Mucosa of gallbladder (tissue), 1 donor: Measurements from ENCODE around the gene EXD3. TPM values are rescaled to one million over a fixed set of nuclear protein-coding genes. Genes with fewer than 3 reads are reported as not detected.
"Not testable (repeated sequence)": the region's sequence is repeated elsewhere in the genome, so short reads cannot be mapped to it uniquely, and the experiment has no call there.

Experiments
- DNase-seq: peaks from one replicate; pipeline ENCODE4 v3.0.0-alpha.2; 2020; ENCODE audit warnings: low spot score
- total RNA-seq: library from RNA; stranded (reverse); gene quantifications from one replicate; pipeline ENCODE4 v1.2.1, GENCODE V29; 2021
- donor health status: DM: no; HTN: no; CAD: no.

EXD3 gene
- total RNA-seq, 1 donor from 2014 or later, result 47.6 TPM

DNA sequence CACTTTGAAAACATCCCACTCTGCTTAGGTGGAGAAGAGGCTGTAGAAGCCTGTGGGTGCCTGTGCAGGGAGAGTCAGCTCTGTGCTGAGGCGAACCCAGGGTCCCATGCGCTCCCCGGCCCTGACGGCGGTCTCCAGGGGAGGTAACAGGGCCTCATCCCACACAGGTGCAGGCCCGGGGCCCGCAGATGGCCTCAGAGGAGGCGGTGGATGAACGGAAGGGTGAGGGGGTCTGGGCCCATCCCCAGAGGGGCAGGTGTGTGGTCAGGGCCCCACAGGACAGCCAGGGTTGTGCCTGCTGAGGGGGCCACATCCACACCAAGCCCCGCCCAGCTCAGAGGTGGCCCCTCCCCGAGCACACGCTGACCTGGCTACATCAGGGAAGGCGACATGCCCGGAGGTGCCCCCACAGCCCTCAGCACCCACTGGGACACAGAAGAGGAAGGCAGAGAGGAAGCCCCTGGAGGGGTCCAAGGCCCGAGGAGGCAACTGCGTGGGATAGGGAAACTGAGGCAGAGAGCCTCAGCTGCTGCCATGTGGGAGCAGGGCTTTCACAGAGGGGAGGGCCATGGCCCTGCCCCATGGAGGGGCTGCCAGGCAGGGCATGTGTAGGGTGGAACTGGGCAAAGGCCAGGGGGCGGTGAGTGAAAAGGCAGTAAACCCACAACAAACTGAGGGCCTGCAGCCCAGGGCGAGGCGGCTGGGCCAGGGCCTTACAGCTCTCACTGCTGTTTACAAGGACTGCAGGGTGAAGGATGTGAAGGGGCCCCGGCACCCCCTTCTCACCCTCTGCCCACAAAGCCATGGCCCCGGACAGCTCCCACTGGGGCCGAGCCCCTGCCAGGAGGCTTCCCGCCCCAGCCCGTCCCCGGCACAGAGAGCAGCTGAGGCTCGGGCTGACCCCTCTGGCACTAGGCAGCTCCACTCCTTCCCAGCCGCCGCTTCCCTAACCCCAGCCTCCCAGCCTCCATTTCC, 29.5 kb downstream of the EXD3 start:
- no peak for DNase-seq

DNA sequence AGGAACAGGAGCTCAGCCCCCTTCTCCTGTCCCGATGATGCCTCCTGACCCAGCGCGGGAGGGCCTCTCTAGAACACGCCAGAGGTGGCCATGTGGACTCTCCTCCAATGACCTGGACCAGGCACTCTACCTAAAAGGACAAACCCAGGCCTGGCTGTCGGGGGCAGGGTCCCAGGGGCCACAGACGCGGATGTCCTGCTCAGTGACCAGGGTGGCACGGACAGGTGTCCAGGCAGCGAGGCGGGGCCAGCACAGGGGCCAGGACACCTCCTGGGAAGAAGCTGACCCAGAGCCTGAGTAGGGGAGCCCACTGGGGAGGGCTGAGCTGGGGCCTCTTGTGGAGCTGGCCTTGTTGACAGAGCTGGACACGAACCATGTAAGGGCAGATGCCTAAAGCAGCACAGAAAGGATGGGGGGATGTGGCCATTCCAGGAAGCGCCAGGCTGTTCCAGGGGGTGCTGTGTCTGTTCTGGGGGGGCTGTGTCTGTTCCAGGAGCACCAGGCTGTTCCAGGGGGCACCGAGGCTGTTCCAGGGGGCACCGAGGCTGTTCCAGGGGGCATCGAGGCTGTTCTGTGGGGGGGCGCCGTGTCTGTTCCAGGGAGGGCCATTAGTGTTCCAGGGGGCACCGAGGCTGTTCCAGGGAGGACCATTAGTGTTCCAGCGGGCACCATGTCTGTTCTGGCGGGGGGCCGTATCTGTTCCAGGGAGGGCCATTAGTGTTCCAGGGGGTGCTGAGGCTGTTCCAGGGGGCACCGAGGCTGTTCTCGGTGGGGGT, 30.5 kb downstream of the EXD3 start:
- no peak for DNase-seq

DNA sequence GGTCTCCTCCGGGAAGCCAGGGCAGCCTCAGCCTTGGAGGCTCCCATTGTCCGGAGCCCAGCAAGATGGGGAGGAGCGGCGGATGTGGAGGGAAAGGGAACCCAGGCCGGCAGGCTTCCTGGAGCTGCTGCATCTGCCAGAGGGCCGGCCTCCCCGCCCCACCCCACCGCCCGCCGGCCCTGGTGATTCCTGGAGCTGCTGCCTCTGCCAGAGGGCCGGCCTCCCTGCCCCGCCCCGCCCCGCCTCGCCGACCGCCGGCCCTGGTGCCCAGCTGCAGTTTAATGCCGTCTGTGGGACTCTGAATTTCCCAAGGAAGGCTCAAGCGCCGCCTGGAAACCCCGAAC, 31.6 kb downstream of the EXD3 start:
- peak; percentile 27 for DNase-seq

DNA sequence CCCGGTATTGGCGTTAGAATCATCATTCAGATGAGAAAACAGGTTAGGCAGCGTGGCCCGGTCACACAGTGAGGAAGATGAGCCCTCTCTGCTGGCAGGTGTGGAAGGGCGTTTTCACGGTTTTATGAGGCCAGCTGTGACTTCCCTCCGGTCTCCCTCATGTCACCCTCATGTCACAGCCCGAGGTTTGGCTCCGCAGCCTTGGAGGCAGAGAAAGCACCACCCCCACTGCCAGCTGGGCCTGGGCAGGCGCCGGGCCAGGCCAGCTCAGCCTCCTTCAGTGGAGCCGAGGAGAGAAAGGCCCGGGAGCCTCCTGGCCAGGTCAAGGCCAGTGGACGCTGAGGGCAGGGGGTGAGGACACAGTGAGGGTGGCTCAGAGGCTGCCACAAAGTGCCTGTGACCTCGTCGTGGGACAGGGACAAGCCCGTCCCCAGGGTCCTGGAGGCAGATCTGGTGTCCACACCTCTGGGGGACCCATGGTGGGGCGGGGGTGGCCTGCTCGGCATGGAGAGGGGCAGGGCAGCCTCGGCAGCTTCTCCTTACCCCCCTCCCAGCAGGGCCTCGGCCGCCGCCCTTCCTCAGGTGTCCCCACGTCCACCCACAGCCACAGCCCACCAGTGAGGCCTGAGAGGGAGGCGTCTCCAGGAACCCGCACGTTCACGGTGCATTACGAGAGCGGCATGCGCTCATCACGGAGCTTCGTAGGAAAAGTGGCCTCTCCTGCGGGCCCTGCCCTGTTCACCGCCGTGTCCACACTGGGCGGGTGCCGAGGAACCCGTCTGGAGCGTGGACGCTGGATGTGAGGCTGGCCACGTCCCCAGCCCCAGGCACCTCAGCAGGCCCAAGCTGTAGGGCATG, 32.2 kb downstream of the EXD3 start:
- DNase-seq, result no peak

DNA sequence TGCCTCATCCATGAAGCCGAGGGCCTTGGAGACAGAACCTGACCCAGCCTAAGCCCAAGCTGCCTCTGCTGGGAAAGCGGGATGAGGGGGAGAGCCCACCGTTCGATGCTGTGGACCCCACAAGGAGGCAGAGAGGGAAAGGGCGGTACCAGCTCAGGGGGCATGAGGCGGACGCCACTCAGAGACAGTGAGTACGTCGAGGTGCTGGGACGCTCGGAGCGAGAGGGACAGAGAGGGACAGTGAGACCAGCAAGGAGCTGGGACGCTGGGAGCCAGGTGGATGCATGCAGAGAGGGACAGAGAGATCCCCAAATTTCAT, 33.6 kb downstream of the EXD3 start:
- no peak for DNase-seq

DNA sequence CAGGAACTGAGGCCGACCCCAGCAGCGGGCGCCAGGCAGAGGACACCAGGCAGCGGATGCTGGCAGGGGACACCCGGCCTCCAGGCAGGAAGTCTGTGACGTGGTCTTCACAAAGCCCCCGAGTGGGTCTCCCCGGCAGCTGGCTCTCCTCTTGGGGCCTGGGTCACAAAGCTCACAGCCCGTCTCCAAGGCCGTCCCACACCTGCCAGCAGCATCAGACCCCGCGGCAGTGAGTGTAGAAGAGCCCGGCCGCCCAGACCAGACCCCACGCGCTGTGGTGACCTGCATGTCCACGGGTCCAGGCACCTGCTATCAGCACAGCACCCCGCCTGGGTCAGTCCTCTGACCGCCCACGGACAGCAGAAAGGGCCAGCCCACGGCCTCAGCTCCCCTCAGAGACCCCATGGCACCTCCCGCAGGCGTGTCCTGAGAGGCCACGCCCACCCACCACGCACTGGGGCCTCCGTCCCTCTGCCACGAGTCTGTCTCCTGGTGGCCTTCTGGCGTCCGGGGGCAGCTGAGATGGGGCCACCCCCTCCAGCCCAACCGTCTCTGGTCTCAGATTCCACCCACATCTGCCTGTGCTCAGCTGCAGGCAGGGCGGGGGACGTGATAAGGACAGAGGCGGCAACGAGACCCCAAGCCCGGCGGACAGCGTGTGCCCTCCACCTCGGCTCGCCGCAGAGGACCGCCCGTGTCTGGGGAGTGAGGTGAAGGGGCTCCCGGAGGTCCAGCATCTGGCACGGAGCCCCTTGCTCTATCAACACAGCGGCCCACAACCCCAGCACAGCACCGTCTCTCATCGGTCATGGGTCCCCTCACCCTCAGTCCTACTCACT, 34.2 kb downstream of the EXD3 start:
- no peak for DNase-seq

DNA sequence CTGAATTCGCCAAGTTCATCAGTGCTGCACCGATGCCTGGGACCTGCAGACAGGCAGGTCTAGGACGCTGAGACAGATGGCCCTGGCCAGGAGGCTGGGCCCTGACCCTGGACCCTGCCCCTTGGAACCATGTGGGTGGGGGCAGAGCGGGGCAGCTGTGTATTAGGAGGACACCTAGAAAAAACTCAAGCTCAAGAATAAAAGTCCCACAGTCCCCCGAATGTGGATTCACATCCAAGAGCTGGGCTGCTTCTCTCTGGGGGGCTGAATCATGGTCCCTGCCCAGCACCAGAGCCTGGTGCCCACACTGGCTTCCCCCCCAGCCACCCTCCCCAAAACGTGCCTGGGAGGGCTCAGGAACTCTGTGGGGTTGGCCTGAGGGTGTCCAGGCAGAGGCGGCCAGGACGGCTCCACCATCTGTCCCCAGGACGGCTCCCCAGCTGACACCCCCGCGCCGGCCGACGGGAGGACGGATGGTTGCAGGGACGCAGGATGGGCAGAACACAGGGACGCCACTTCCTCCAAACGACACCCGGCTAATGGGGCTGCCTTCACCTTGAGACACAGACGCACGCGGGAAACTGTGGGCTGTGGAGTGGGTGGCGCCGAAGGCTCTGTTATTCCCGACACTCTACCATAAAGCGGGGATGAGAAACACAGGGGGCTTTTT, 34.9 kb downstream of the EXD3 start:
- DNase-seq, result no peak

DNA sequence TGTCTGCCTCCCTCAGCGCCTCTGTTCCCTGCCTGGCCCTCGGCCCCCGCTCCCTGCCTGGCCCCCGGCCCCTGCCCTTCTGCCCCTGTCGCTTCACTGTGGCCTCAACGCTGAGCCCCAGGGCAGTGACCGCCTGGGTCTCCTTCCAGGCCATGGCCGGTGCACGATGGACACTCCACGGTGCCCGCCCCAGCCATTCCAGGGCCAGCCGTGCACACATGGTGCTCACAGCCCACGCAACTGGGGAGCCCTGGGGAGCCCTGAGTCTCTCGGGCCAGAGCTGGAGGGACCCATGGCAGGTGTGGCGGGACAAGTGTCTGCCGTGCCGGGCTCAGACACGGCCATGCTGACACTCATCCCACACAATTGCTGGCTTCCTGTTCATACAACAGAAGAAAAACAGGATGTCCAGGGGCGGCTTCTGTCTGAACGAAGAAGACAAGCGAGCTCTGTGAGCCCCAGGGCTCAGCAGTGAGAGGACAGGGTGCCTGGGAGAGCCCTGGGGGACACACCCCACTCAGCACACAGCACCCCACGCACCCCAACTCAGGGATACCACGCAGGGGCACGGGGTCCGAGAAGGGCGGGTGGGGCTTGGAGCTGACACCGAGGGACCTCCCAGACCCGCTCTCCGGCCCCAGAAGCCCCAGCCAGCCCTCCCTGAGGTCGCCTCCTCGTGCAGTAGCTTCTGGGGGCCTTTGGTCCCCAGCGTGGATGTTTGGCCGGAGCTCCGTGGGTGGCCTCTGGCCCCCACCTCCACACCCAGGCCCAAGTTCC, 35.7 kb downstream of the EXD3 start:
- no peak for DNase-seq

DNA sequence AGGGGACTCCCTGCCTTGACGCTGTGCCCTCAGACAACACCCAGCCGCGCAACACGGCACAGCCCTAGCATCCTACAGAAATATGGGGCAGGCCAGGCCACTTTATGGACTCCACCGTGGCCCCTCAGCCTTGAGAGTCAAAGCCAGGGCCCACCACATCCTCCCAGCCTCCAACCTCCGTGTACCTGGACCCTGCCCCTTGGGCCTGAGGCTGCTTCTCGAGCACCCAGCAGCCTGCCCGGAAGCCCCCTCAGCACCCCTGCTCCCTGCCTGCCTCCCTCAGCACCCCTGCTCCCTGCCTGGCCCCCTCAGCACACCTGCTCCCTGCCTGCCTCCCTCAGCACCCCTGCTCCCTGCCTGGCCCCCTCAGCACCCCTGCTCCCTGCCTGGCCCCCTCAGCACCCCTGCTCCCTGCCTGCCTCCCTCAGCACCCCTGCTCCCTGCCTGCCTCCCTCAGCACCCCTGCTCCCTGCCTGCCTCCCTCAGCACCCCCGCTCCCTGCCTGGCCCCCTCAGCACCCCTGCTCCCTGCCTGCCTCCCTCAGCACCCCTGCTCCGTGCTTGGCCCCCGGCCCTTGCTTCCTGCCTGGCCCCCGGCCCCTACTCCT, 36.4 kb downstream of the EXD3 start:
- DNase-seq, result not testable (repeated sequence)

DNA sequence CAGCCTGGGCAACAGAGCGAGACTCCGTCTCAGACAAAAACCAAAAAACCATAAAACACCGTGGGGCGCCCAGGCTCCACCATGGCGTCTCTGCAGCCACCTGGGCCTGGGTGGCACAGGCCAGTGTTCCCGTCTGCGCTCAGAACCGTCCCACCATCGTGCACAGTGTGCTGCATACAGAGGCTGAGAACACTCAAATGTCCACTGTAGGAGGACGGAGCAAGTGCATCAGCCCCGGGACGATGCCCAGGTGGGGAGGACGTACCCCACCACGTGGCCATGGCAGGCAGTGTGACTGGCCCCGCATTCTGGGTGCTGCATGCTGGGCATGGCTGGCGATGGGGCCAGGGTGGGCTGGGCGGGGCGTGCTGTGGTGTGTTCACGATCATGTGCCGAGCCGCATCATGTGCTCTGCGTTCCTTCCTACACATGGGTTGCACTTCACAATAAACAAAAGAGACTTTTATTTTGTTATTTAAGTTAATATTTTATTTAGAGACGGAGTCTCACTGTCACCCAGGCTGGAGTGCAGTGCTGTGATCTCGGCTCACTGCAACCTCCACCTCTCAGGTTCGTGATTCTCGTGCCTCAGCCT, 37.8 kb downstream of the EXD3 start:
- no peak for DNase-seq

DNA sequence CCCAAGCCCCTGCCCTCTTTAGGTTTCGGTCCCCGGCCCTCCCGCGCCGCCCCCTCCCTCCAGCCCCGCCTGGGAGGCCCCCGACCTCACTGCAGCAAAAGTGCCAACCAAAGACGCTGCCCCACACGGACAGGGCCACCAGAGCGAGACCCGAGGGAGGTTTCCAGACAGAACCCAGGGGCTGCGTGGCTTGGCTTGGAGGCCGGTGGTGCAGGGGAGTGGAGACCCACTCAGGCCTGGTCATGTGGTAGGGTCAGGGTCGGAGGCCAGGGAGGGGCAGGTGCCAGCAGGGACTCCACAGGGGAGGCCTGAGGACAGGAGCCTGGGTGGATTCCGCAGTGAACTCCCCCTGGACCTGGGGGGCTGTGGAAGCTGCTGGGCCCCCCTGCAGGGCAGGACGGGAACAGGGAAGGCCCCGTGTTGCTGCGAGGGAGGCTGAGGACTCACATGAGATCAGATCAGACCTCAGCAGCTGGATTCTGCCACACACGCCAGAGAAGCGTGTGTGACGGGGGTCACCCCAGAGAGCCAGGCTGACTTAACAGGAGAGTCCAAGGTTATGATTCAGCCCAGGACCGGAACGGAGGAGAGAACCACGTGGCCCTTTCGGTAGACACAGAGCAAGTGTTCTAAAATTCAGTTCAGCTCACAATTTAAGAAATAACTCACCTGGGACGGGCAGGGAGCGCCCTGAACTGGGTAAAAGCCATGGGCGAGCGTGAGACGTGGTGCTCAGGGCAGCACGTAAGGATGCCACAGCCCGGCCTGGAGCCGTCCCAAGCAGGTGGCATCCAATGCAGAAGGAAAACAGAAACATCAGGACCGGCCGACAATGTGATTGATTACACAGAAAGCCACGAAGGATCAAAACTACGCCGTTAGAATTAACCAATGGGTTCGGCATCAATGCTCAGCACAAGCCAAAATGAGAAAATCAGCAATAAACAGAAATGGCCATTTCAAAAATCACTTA, 38.9 kb downstream of the EXD3 start:
- DNase-seq, result no peak

DNA sequence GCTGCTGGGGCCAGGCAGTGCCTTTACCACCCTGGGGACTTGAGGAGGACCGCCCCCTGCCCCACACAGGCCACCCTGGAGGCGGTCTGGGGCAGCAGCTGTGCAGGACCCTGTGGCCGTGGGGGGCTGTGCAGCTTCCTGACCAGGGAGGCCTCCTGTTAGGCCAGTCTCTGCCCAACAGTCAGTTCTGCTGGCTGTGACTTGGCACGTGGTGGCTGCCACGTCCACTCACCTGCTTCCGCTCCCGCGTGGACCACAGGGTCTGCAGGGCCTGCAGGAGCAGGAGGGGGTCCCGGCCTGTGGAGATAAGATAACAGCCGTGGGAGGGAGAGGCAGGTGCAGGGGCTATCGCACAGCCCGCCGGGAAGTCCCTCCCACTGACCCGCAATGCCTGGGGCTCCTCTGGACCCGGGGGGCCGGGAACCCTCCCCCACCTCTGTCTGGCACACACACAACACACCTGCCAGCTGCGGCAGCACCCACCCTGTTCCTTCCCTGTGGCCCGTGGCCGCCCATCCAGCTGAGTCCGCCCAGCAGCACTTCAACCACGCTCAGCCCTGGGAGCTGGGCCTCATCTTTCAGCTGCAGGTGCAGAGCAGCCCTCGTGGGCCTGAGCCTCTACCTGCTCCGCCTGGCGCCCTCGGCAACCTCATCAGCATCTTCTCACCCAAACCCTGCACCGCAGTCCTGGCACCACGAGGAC, 39.7 kb downstream of the EXD3 start:
- DNase-seq, result no peak

DNA sequence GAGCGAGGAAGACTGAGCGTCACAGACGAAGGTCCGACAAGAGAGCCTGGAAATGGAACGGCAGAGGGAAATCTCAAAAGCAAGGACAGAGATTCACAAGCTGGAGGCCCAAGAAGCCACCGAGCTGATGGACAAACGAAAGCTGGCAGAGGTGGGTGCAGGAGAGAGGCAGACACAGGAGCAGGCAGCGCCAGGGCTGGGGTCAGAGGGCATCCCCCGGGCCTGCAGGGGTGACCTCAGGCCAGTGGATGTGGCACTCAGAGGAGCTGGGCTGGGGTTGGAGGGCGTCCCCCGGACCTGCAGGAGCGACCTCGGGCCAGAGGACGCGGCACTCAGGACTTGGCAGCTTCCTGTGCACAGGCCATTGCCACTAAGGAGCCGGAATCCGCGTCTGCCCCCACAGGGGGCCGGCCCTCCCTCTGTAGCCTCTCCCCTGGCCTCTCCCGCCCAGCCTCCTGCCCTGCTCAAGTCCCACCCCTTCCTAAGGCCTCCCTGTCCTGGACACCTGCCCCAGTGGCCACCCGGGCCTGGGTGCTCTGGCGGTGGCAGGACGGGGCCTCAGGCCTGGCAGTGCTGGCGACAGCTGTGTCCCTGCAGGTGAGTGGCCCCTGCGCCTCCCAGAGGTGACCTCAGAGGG, 40.4 kb downstream of the EXD3 start:
- no peak for DNase-seq

DNA sequence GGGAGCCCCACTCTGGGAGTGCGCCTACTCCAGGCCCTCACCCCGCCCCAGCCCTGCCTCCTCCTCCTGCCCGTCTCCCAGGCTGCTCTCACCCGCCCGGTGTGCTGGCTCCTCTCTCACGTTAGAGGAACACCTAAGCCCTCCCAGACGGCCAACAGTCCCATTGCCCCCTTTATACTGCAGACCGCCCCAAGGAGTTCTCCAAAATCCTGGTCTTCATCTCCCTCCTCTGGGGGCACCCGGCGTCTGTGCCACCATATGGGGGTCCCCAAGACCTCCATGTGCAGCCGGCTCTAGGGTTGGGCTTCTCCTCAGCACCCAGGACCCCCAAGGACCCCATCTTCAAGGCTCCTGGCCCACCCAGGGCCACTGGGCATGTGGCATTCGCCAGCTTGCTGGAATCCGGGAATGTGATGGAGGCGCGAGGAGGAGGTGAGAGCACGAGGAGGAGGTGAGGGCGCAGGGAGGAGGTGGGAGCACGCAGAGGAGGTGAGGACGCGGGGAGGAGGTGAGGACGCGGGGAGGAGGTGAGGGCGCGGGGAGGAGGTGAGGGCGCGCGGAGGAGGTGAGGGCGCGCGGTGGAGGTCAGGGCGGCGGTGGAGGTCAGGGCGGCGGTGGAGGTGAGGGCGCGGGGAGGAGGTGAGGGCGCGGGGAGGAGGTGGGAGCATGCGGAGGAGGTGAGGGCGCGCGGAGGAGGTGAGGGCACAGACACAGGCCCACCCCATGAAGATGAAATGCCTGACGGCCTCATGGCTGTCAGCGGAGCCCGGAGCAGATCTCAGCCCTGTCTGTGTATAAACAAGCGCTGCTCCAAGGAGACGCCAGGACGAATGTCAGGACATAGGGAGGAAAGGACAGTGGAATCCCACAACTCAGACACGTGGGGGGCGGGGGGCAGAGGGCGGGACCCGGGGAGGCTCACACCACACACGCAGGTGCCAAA, 41.2 kb downstream of the EXD3 start:
- no peak for DNase-seq

DNA sequence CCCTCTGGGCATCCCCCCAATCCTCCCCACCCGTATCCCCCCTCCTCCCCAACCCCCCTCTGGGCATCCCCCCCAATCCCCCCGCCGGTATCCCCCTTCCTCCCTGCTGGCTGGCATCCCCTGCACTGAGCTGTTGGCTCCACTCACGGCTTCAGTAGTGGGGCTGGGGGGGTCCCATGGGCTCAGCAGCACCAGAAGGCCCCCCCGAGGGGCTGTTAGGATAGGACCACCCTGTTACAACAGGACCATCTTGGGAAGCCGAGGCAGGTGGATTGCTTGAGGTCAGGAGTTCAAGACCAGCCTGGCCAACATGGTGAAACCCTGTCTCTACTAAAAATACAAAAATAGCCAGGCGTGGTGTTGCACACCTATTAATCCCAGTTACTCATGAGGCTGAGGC, 42.4 kb downstream of the EXD3 start:
- DNase-seq, result no peak

DNA sequence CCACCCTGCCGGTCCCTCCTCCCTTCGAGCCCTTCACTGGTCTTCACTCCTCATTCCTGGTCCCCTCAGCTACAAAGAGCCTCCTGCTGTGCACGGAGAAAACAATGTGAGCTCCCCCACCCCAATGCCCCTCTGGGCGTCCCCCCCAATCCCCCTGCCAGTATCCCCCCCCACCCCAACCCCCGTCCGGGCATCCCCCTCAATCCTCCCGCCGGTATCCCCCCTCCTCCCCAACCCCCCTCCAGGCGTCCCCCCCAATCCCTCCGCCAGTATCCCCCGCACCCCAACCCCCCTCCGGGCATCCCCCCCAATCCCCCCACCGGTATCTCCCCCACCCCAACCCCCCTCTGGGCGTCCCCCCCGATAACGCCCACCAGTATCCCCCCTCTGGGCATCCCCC, 42.8 kb downstream of the EXD3 start:
- DNase-seq, result no peak
